NOMO-1 treated with dmso at 0.1 percent for 144 hours (cell line): Measurements from ENCODE around the gene NLRX1.
"Not testable (repeated sequence)": the region's sequence is repeated elsewhere in the genome, so short reads cannot be mapped to it uniquely, and the experiment has no call there.

ENCODE experiments used
- DNase-seq: peaks from one replicate; lab custom pipeline; 2025; ENCODE audit not compliant: unreplicated experiment; lab: John Stamatoyannopoulos, UW

The NLRX1 gene, protein sequence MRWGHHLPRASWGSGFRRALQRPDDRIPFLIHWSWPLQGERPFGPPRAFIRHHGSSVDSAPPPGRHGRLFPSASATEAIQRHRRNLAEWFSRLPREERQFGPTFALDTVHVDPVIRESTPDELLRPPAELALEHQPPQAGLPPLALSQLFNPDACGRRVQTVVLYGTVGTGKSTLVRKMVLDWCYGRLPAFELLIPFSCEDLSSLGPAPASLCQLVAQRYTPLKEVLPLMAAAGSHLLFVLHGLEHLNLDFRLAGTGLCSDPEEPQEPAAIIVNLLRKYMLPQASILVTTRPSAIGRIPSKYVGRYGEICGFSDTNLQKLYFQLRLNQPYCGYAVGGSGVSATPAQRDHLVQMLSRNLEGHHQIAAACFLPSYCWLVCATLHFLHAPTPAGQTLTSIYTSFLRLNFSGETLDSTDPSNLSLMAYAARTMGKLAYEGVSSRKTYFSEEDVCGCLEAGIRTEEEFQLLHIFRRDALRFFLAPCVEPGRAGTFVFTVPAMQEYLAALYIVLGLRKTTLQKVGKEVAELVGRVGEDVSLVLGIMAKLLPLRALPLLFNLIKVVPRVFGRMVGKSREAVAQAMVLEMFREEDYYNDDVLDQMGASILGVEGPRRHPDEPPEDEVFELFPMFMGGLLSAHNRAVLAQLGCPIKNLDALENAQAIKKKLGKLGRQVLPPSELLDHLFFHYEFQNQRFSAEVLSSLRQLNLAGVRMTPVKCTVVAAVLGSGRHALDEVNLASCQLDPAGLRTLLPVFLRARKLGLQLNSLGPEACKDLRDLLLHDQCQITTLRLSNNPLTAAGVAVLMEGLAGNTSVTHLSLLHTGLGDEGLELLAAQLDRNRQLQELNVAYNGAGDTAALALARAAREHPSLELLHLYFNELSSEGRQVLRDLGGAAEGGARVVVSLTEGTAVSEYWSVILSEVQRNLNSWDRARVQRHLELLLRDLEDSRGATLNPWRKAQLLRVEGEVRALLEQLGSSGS

DNA sequence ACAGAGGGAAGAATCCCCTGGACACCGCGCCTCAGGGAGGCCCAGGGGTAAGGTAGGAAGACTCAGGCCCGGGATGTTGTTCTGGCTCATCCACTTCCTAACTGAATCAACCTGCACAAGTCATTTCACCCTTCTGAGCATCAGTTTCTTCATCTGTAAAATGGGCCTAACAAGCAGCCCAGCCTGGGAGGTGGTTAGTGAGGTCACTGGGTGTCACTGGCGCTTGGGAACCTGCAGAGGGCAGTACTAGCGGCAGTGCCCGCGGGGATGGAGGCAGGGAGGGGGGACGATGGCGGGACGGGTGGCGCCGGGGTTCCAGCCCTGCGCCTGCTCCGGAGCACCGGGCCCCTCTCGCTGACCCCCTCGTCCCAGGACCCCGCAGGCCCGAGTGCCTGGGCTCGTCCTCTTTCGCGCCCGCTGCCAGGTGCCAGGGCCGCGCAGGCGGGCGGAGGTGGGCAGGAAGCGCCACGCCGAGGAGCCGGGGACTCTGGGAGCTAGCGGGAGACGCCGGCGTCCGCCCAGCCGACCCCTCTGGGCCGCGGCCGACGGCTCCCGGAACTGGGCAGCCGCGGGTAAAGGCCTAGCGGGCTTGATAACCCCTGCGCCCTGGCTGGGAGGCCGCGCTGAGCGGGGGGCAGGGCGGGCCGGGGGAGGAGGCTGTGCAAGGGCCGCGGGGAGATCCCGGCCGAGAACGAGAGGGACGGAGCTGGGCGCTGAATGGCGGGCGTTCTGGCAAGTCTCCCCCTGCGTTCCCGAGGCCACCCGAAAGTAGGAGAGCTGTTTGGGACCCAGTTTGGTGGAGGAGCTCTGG is at the start of gene NLRX1:
TSS of gene NLRX1 (plus strand) at position 255 of the 811 bp plus-strand sequence. CDS start 2,679 bp downstream, outside the sequence.
- peak; percentile 76 for DNase-seq

GRCh38 chr11:119118946-119119345 is 49.6 kb upstream of the NLRX1 start:
- no peak for DNase-seq

- no peak for DNase-seq
These were observed 47.9 kb upstream of the NLRX1 start for GRCh38 chr11:119120639-119121007.

GRCh38 chr11:119121008-119121810 is 47.3 kb upstream of the NLRX1 start, which contains the start of gene HINFP:
TSS of gene HINFP (plus strand) at chr11:119121580. CDS start at chr11:119126945, 5,365 bp downstream.
- DNase-seq: peak; percentile 99

- no peak for DNase-seq
These were observed 46.8 kb upstream of the NLRX1 start for GRCh38 chr11:119121811-119122124.

GRCh38 chr11:119125821-119126220 is 42.7 kb upstream of the NLRX1 start:
- DNase-seq: no peak

- DNase-seq: no peak
These were observed 41.8 kb upstream of the NLRX1 start for GRCh38 chr11:119126675-119127268.

DNA sequence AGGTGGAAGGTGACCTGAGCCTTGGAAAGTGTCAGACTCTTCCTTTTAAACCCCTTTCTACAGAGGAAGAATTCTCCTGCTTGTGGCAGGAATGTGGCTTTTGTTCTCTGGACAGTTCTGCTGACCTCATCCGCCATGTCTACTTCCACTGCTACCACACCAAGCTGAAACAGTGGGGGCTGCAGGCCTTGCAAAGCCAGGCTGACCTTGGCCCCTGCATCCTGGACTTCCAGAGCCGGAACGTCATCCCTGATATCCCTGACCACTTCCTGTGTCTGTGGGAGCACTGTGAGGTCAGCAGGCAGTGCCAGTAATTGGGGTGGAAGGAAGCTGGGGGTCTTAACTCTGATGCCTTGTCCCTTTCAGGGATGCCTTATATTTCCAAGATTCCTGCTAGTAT is 37.9 kb upstream of the NLRX1 start:
- DNase-seq: no peak

GRCh38 chr11:119134389-119134978 is 34.0 kb upstream of the NLRX1 start:
- DNase-seq: no peak

GRCh38 chr11:119139276-119139675 is 29.2 kb upstream of the NLRX1 start:
- DNase-seq: not testable (repeated sequence)

GRCh38 chr11:119144825-119145486 is 23.6 kb upstream of the NLRX1 start:
- DNase-seq: peak; percentile 31

- no peak for DNase-seq
These were observed 23.0 kb upstream of the NLRX1 start for GRCh38 chr11:119145551-119145950.

- DNase-seq: no peak
These were observed 20.8 kb upstream of the NLRX1 start for GRCh38 chr11:119147604-119148333.

- no peak for DNase-seq
These were observed 19.9 kb upstream of the NLRX1 start for GRCh38 chr11:119148720-119149017.

DNA sequence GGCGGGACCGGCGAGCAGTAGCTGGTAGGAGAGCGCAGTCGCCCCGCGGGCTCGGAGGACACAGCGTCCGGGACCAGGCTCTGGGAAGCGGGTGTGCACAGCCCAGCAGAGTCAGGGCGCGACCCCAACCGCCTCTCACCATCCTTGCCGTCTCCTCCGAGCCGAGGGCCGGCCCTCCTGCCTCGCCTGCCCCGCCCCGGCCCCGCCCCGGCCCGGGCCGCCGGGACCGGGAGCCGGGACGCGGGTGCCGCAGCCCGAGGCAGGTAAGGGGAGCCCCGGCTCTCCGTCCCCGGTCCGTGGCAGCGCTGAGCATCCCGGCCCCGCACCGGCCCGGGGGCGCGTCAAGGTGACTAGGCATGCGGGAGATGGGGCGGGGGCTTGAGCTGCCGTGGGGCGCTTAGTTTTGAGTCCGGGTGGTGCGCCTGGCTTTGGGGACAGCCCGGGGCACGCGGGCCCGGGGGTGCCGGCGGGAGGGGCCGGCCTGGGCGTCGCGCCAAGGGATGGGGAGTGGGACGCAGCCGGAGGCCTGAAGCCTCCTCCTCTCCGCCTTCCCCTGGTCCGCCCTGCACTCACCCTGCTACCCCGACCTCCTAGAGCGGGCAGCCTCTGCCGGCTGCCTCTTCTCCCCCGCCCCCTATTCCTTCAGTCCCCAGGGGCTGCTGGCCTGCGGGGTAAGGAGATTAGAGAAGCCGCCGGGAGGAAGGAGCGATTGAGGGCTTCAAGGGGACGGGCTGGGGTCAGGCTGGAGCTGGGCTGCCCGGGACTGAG is 19.3 kb upstream of the NLRX1 start, which contains the start of gene ABCG4:
TSS of gene ABCG4 (plus strand) at position 35 of the 768 bp plus-strand sequence. CDS start 914 bp downstream, outside the sequence.
- no peak for DNase-seq

- no peak for DNase-seq
These were observed 18.7 kb upstream of the NLRX1 start for GRCh38 chr11:119149786-119150275.

DNA sequence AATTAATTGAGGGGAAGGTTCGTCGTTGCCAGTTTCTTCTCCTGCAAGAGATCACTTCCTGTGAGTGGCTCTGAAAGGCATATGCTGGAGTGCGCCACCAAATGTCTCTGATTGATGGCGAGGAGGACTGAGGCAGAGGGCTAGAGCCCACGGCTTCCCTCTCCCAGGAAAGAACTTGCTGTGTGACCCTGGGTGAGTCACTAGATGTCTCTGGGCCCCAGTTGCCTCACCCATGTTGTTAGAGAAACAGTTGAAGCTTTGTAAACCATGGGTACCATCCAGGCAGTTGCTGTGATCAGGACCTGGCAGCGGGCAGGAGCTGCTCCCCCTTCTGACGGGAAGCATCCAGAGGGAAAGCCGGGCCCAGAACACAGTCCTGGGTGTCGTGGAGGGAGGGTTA is 16.5 kb upstream of the NLRX1 start:
- no peak for DNase-seq
